Mesothelial cell of epicardium (in vitro differentiated cells): ENCODE results near the gene MRNIP. TPM values are rescaled to one million over a fixed set of nuclear protein-coding genes. Genes with fewer than 3 reads are reported as not detected.
"Not testable (repeated sequence)": the region's sequence is repeated elsewhere in the genome, so short reads cannot be mapped to it uniquely, and the experiment has no call there.

Experiments
- DNase-seq, 2 experiments: peaks; one replicate each; pipeline ENCODE4 v3.0.0; 2021; ENCODE audit warnings: low spot score in 2 of 2; ENCODE audit not compliant: unreplicated experiment in 2 of 2
- H3K27ac Mint-ChIP-seq: 2 replicates; pipeline ENCODE4 v1.8.0; 2021; ENCODE audit warnings: mixed read lengths
- H3K27me3 Mint-ChIP-seq: 2 replicates; pipeline ENCODE4 v1.8.0; 2021; ENCODE audit warnings: low read depth, mixed read lengths
- H3K36me3 Mint-ChIP-seq: 2 replicates; pipeline ENCODE4 v1.8.0; 2021; ENCODE audit warnings: mixed read lengths
- H3K4me1 Mint-ChIP-seq: 2 replicates; pipeline ENCODE4 v1.8.0; 2021; ENCODE audit warnings: mixed read lengths
- H3K4me3 Mint-ChIP-seq: 2 replicates; pipeline ENCODE4 v1.8.0; 2021; ENCODE audit warnings: mild to moderate bottlenecking, moderate library complexity, mixed read lengths
- H3K9me3 Mint-ChIP-seq: 2 replicates; pipeline ENCODE4 v1.8.0; 2021; ENCODE audit warnings: mixed read lengths
- CTCF ChIP-seq: fragments of 200-600 bp; sonication (generic); IDR thresholded peaks from one replicate; pipeline ENCODE4 v1.5.0; 2021; ENCODE audit warnings: antibody characterized with exemption; ENCODE audit not compliant: unreplicated experiment
- total RNA-seq: library from RNA; stranded (reverse); gene quantifications from 3 replicates; pipeline ENCODE4 v1.2.1, GENCODE V29; 2021

Gene MRNIP
- total RNA-seq, 1 donor from 2014 or later, result 47.0 TPM

- no peak overlapping the region for H3K27ac Mint-ChIP-seq
- no peaks in the 10 kb centered on the region for H3K27me3 Mint-ChIP-seq
- TF ChIP-seq CTCF, result no peak
- DNase-seq, result no peak
- no peaks in the 10 kb centered on the region for H3K4me1 Mint-ChIP-seq
- H3K4me3 Mint-ChIP-seq, result no peak overlapping the region
- no peaks in the 10 kb centered on the region for H3K9me3 Mint-ChIP-seq
- H3K36me3 Mint-ChIP-seq, result peaks cover 25% of the 10 kb centered on the region
These were observed 16.1 kb upstream of the MRNIP start for GRCh38 chr5:179874536-179875292.

- no peaks in the 10 kb centered on the region for H3K27me3 Mint-ChIP-seq
- no peak overlapping the region for H3K27ac Mint-ChIP-seq
- H3K4me1 Mint-ChIP-seq, result no peaks in the 10 kb centered on the region
- no peak for TF ChIP-seq CTCF
- no peak overlapping the region for H3K4me3 Mint-ChIP-seq
- peaks cover 25% of the 10 kb centered on the region for H3K36me3 Mint-ChIP-seq
- H3K9me3 Mint-ChIP-seq, result no peaks in the 10 kb centered on the region
- no peak for DNase-seq
These were observed 15.5 kb upstream of the MRNIP start for GRCh38 chr5:179874136-179874535.

GRCh38 chr5:179873588-179874110, 15.0 kb upstream of the MRNIP start:
- Mint-ChIP-seq H3K9me3 (no peaks in the 10 kb centered on the region), H3K27me3 (no peaks in the 10 kb centered on the region), H3K4me3 (no peak overlapping the region), H3K36me3 (peaks cover 25% of the 10 kb centered on the region), H3K4me1 (no peaks in the 10 kb centered on the region), H3K27ac (no peak overlapping the region)
- DNase-seq, result no peak
- no peak for TF ChIP-seq CTCF

- Mint-ChIP-seq H3K36me3 (peaks cover 28% of the 10 kb centered on the region), H3K4me1 (no peaks in the 10 kb centered on the region), H3K27me3 (no peaks in the 10 kb centered on the region), H3K27ac (no peak overlapping the region), H3K9me3 (no peaks in the 10 kb centered on the region), H3K4me3 (no peak overlapping the region)
- DNase-seq, result no peak
- no peak for TF ChIP-seq CTCF
These were observed 14.4 kb upstream of the MRNIP start for GRCh38 chr5:179872828-179873575.

GRCh38 chr5:179872055-179872827, 13.6 kb upstream of the MRNIP start:
- Mint-ChIP-seq H3K4me3 (no peak overlapping the region), H3K9me3 (no peaks in the 10 kb centered on the region), H3K27ac (no peak overlapping the region), H3K36me3 (peaks cover 24% of the 10 kb centered on the region), H3K27me3 (no peaks in the 10 kb centered on the region), H3K4me1 (no peaks in the 10 kb centered on the region)
- no peak for TF ChIP-seq CTCF
- DNase-seq, result no peak

- not testable (repeated sequence) for H3K4me1 Mint-ChIP-seq, H3K27me3 Mint-ChIP-seq, H3K9me3 Mint-ChIP-seq, DNase-seq, H3K4me3 Mint-ChIP-seq, H3K27ac Mint-ChIP-seq
- H3K36me3 Mint-ChIP-seq, result peaks cover 28% of the 10 kb centered on the region
These were observed 12.9 kb upstream of the MRNIP start for GRCh38 chr5:179871533-179871932.
